H9 (cell line): ENCODE measurements around the gene ACOX1. TPM values are rescaled to one million over a fixed set of nuclear protein-coding genes. Genes with fewer than 3 reads are reported as not detected.

Experiments used
- DNase-seq: peaks from one replicate; pipeline ENCODE4 v3.0.0-alpha.2; 2017
- H2AFZ ChIP-seq: one replicate; pipeline ENCODE4 v1.6.1; 2013; ENCODE audit warnings: mild to moderate bottlenecking, low read length, control low read depth, moderate library complexity
- H2AK5ac ChIP-seq: 2 replicates; pipeline ENCODE4 v1.6.1; 2013; ENCODE audit warnings: low read length, control low read depth, mixed read lengths; ENCODE audit not compliant: insufficient read length
- H2BK120ac ChIP-seq: one replicate; pipeline ENCODE4 v1.6.1; 2013; ENCODE audit warnings: low read depth, mild to moderate bottlenecking, low read length, control low read depth, inconsistent platforms; ENCODE audit not compliant: poor library complexity, severe bottlenecking
- H2BK12ac ChIP-seq: 2 replicates; pipeline ENCODE4 v1.6.1; 2013; ENCODE audit warnings: low read length, control low read depth, mixed read lengths, low read depth; ENCODE audit not compliant: insufficient read length
- H2BK15ac ChIP-seq: 2 replicates; pipeline ENCODE4 v1.6.1; 2013; ENCODE audit warnings: low read depth, low read length, control low read depth
- H2BK20ac ChIP-seq: one replicate; pipeline ENCODE4 v1.6.1; 2013; ENCODE audit warnings: low read depth, mild to moderate bottlenecking, low read length, control low read depth, inconsistent platforms; ENCODE audit not compliant: poor library complexity, severe bottlenecking
- H2BK5ac ChIP-seq: 2 replicates; pipeline ENCODE4 v1.6.1; 2013; ENCODE audit warnings: low read length, control low read depth, mixed read lengths; ENCODE audit not compliant: insufficient read length
- H3K14ac ChIP-seq: 2 replicates; pipeline ENCODE4 v1.6.1; 2013; ENCODE audit warnings: low read length, control low read depth; ENCODE audit not compliant: insufficient read depth
- H3K18ac ChIP-seq: 2 replicates; pipeline ENCODE4 v1.6.1; 2013; ENCODE audit warnings: low read depth, mild to moderate bottlenecking, mixed read lengths, low read length, control low read depth; ENCODE audit not compliant: insufficient read length
- H3K23ac ChIP-seq: 2 replicates; pipeline ENCODE4 v1.6.1; 2013; ENCODE audit warnings: low read length, control low read depth, mixed read lengths, low read depth; ENCODE audit not compliant: insufficient read length
- H3K23me2 ChIP-seq: 2 replicates; pipeline ENCODE4 v1.6.1; 2013; ENCODE audit warnings: low read depth, mild to moderate bottlenecking, mixed read lengths, low read length, control low read depth; ENCODE audit not compliant: insufficient read length, poor library complexity, severe bottlenecking
- H3K27ac ChIP-seq: 2 replicates; pipeline ENCODE4 v1.5.1; 2013; ENCODE audit warnings: low read length, control low read depth, mixed read lengths, low read depth; ENCODE audit not compliant: insufficient read length
- H3K27me3 ChIP-seq: 2 replicates; pipeline ENCODE4 v1.6.1; 2013; ENCODE audit warnings: low read length, control low read depth, inconsistent platforms; ENCODE audit not compliant: insufficient read depth
- H3K4ac ChIP-seq: 2 replicates; pipeline ENCODE4 v1.6.1; 2013; ENCODE audit warnings: low read depth, mild to moderate bottlenecking, control low read depth, inconsistent platforms, low read length, moderate library complexity
- H3K4me1 ChIP-seq: 2 replicates; pipeline ENCODE4 v1.6.1; 2013; ENCODE audit warnings: low read length, control low read depth, inconsistent platforms; ENCODE audit not compliant: insufficient read depth
- H3K4me2 ChIP-seq: 2 replicates; pipeline ENCODE4 v1.6.1; 2013; ENCODE audit warnings: low read length, control low read depth, mixed read lengths; ENCODE audit not compliant: insufficient read length, insufficient read depth
- H3K56ac ChIP-seq: 2 replicates; pipeline ENCODE4 v1.6.1; 2013; ENCODE audit warnings: low read depth, mild to moderate bottlenecking, mixed read lengths, low read length, control low read depth; ENCODE audit not compliant: insufficient read length
- H3K79me1 ChIP-seq: 2 replicates; pipeline ENCODE4 v1.6.1; 2013; ENCODE audit warnings: low read depth, mild to moderate bottlenecking, moderate library complexity, low read length, control low read depth, inconsistent platforms; ENCODE audit not compliant: insufficient read depth, poor library complexity, severe bottlenecking
- H3K79me2 ChIP-seq: 2 replicates; pipeline ENCODE4 v1.6.1; 2013; ENCODE audit warnings: low read length, control low read depth, inconsistent platforms; ENCODE audit not compliant: insufficient read depth
- H3K9ac ChIP-seq: 2 replicates; pipeline ENCODE4 v1.6.1; 2013; ENCODE audit warnings: low read length, control low read depth, mixed read lengths; ENCODE audit not compliant: insufficient read length; ENCODE audit errors: extremely low read depth
- H3K9me3 ChIP-seq: one replicate; pipeline ENCODE4 v1.6.1; 2013; ENCODE audit warnings: low read depth, low read length, inconsistent platforms; ENCODE audit not compliant: control insufficient read depth
- H3T11ph ChIP-seq: one replicate; pipeline ENCODE4 v1.6.1; 2013; ENCODE audit warnings: mild to moderate bottlenecking, low read length, control low read depth, inconsistent platforms
- H4K20me1 ChIP-seq: one replicate; pipeline ENCODE4 v1.6.1; 2013; ENCODE audit not compliant: control insufficient read depth, insufficient read length, insufficient read depth
- H4K5ac ChIP-seq: 2 replicates; pipeline ENCODE4 v1.6.1; 2013; ENCODE audit warnings: low read depth, mild to moderate bottlenecking, mixed read lengths, low read length, control low read depth; ENCODE audit not compliant: insufficient read length
- H4K8ac ChIP-seq: replicated peaks from 2 replicates; pipeline ENCODE4 v1.6.1; 2013; ENCODE audit warnings: low read length, control low read depth, mixed read lengths, low read depth; ENCODE audit not compliant: insufficient read length
- H4K91ac ChIP-seq: 2 replicates; pipeline ENCODE4 v1.6.1; 2013; ENCODE audit warnings: low read depth, mild to moderate bottlenecking, moderate library complexity, mixed read lengths, low read length, control low read depth; ENCODE audit not compliant: insufficient read length
- H3K27ac Mint-ChIP-seq, 3 experiments: 2 replicates in 2 of 3; 3 replicates in 1 of 3; pipeline ENCODE4 v1.8.0; 2020 to 2021; ENCODE audit warnings: mixed read lengths in 3 of 3, mild to moderate bottlenecking in 1 of 3, moderate library complexity in 1 of 3
- H3K27me3 Mint-ChIP-seq: 2 replicates; pipeline ENCODE4 v1.8.0; 2021; ENCODE audit warnings: low read depth, mild to moderate bottlenecking, moderate library complexity, mixed read lengths
- H3K36me3 Mint-ChIP-seq, 3 experiments: 2 replicates in 2 of 3; 3 replicates in 1 of 3; pipeline ENCODE4 v1.8.0; 2020 to 2021; ENCODE audit warnings: low read depth in 3 of 3, mixed read lengths in 3 of 3; ENCODE audit not compliant: insufficient read depth in 1 of 3
- H3K4me1 Mint-ChIP-seq, 2 experiments: 2 replicates each; pipeline ENCODE4 v1.8.0; 2020; ENCODE audit warnings: mixed read lengths in 2 of 2
- H3K4me3 Mint-ChIP-seq, 2 experiments: 2 replicates in 1 of 2; 3 replicates in 1 of 2; pipeline ENCODE4 v1.8.0; 2020 to 2021; ENCODE audit warnings: mild to moderate bottlenecking in 2 of 2, mixed read lengths in 2 of 2, moderate library complexity in 1 of 2
- H3K9me3 Mint-ChIP-seq, 2 experiments: 2 replicates in 1 of 2; 3 replicates in 1 of 2; pipeline ENCODE4 v1.8.0; 2020; ENCODE audit warnings: mild to moderate bottlenecking in 2 of 2, mixed read lengths in 2 of 2, moderate library complexity in 1 of 2
- CTCF ChIP-seq: fragments of 200-600 bp; sonication (generic); conservative IDR thresholded peaks from 3 replicates; pipeline ENCODE4 v1.8.0; 2021; ENCODE audit warnings: antibody characterized with exemption, mild to moderate bottlenecking
- WGBS: extraction: QIAGEN DNeasy Blood & Tissue Kit; methylation state at CpG from one replicate; pipeline ENCODE4 v1.1.7; 2013; ENCODE audit warnings: missing lambda C conversion rate, low lambda C conversion rate, mixed read lengths; ENCODE audit not compliant: insufficient read length; ENCODE audit errors: extremely low coverage; 5-methylcytosine and 5-hydroxymethylcytosine counted together
- total RNA-seq: library from RNA; stranded (reverse); gene quantifications from 2 replicates; pipeline ENCODE4 v1.2.1, GENCODE V29; 2021

Gene ACOX1
- total RNA-seq, 1 experiment from 2014 or later = 27.4 TPM

DNA sequence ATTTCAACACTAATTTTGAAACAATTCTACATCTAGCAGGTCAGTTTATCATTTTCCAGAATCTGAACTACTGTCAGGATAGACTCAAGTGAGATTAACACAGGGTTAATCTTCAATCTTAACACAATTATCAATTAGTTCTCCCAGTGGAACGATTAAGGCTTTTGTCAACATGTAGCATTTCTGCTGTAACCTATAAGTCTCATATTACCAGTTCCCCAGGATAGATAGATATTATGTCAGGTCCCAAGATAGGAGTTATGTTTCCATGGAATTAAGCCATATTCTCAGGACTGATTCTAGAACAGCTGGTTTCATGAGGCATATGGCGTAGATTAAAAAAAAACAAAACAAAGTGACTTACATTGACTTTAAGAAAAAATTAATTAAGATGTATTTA, 33.8 kb downstream of the ACOX1 start:
- Histone ChIP-seq H2BK20ac (no peak overlapping the region), H3K27me3 (no peaks in the 10 kb centered on the region), H2AK5ac (no peak overlapping the region), H2BK5ac (no peak overlapping the region), H2AFZ (no peak overlapping the region), H3K4ac (no peak overlapping the region), H3K79me1 (no peaks in the 10 kb centered on the region), H3K27ac (no peak overlapping the region), H3K23ac (no peak overlapping the region), H2BK15ac (no peak overlapping the region), H3T11ph (no peak overlapping the region), H3K56ac (no peak overlapping the region), H4K91ac (no peak overlapping the region), H4K5ac (no peak overlapping the region), H3K23me2 (no peaks in the 10 kb centered on the region), H3K4me2 (no peak overlapping the region), H3K14ac (no peak overlapping the region), H3K4me1 (no peaks in the 10 kb centered on the region), H3K79me2 (no peaks in the 10 kb centered on the region), H4K20me1 (no peaks in the 10 kb centered on the region), H3K9me3 (no peaks in the 10 kb centered on the region), H2BK120ac (no peak overlapping the region), H4K8ac (no peak overlapping the region), H2BK12ac (no peak overlapping the region), H3K18ac (no peak overlapping the region), H3K9ac (no peak overlapping the region)
- peaks cover 12 to 41% (median 29%) of the 10 kb centered on the region in 3 experiments; a peak in 6 of 7 replicates for H3K36me3 Mint-ChIP-seq
- H3K27ac Mint-ChIP-seq = no peak overlapping the region
- peaks cover 12 to 15% of the 10 kb centered on the region in 2 experiments for H3K4me1 Mint-ChIP-seq
- no peaks in the 10 kb centered on the region; a peak in 1 of 5 replicates for H3K9me3 Mint-ChIP-seq
- H3K4me3 Mint-ChIP-seq = no peak overlapping the region
- no peaks in the 10 kb centered on the region for H3K27me3 Mint-ChIP-seq
- no peak for TF ChIP-seq CTCF
- WGBS = no CpG with 5 or more reads among the region's 2 CpGs
- no peak for DNase-seq
